ENCODE results near the gene OPHN1.

The OPHN1 gene

GRCh38 chrX:68180579-68180978 lies 252.7 kb downstream of the OPHN1 start:
- DNase-seq (ENCODE audit: low read depth in 4 of 4, low spot score in 1 of 4): no peak

DNA sequence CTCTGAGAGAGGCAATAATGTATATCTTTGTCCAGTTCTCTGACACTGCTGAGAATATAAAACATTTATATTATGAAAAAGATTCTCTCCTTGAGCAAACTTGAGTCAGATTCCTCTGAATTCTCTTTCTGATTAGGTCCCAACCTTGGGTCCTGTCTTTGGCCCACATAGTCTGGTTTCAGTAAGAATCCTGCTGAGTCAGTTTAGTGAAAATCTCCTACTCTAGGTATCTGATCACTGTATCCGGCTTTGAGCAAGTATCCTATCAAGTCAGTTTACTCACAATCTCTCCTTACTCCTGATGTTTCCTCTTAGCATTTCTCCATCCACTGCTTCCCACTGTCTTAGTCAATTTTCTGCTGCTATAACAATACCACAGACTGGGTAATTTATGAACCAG lies 253.9 kb downstream of the OPHN1 start:
- no peak for DNase-seq (ENCODE audit: low read depth in 4 of 4, low spot score in 1 of 4)

- no peak for DNase-seq (ENCODE audit: low read depth in 4 of 4, low spot score in 1 of 4)
Measured at GRCh38 chrX:68177542-68177941, 255.8 kb downstream of the OPHN1 start.

DNA sequence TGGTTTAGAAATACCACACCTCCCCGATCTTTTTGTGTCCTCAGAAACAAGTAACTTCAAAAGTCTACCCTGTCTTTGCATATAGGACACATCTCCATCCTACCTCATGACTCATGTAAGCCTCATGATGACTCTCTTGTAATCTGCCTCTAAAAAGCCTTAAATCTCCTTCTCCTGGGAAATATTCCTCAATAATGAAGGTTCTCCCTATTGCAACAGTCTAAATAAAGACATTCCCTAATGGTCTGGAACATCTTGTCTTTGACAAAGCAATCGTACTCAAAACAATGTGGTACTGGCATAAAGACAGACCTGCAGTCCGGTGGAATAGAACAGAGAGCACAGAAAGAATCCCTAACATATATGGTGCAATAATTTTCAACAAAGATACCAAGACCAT lies 257.7 kb downstream of the OPHN1 start:
- DNase-seq (ENCODE audit: low read depth in 4 of 4, low spot score in 1 of 4): no peak

DNA sequence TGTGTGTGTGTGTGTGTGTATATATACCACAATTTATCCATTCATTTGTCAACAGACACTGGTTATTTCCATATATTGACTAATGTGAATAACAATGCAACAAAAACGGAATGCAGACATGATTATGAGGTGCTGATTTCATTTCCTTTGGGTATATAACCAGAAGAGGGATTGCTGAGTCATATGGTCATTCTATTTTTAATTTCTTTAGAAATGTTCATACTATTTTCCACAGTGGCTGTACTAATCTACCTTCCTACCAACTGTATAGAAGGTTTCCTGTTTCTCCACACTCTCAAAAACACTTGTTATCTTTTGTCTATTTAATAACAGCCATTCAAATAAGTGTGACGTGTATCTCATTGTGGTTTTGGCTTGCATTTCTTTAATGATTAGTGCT lies 269.9 kb downstream of the OPHN1 start:
- DNase-seq (ENCODE audit: low read depth in 4 of 4, low spot score in 1 of 4): no peak

- DNase-seq (ENCODE audit: low read depth in 4 of 4, low spot score in 1 of 4): no peak
Measured at GRCh38 chrX:68147848-68148247, 285.4 kb downstream of the OPHN1 start.

DNA sequence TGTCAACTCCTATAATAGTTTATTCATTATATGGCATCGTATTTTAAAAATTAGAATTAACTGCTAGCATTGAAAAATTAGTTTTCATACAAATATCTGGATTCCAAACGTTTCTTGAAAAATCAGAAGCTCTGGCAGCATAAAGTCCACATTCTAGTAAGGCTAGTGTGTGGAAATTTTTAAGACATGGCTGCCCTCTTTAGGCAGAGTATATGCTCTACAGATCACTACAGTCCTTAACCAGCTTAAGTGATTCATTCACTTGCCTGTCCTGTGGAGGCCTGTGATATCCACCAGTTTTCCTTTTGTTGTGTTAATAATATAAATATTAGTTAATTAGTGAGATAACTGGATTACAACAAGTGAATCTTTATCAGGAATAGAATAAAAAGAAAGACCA lies 287.2 kb downstream of the OPHN1 start:
- DNase-seq (ENCODE audit: low read depth in 4 of 4, low spot score in 1 of 4): no peak

DNA sequence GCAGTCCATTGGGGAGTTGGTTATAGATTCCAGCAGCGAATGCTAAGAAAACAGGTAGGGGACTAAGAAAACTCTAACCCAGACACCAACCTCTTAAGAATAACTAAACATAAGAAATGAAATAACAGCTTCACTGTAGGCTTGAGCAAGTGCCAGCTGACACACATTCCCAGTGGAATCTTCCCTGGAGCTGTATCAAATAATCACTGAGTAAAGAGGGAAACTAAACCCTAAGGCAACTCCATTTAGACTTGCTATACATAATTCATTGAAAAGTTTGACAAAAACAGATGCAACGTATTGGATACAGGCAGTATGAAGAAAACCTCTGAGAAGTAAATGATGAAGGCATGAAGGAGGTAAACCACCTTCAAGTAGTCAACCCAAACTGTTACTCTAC lies 293.5 kb downstream of the OPHN1 start:
- no peak for DNase-seq (ENCODE audit: low read depth in 4 of 4, low spot score in 1 of 4)

GRCh38 chrX:68133181-68133580 lies 300.1 kb downstream of the OPHN1 start:
- DNase-seq (ENCODE audit: low read depth in 4 of 4, low spot score in 1 of 4): no peak

DNA sequence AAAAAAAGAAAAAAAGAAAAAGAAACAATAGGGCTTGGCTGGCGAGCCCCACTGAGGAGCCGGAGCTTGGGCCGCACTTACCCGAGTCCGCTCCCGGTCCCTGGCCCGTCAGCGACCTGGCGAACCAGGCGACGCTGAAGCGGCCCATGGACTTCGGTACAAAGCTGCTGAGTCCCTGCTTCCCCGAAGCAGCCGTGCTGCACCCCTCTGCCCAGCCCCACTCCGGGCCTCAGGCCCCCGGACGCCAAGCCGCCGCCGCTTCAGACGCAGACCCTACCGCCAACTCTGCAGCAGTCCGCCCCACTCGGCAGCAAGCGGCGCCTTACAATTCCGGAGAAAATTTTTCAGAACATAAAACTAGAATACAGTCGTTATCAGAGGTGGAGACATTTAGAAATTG lies 300.5 kb downstream of the OPHN1 start:
- DNase-seq (ENCODE audit: low read depth in 4 of 4, low spot score in 1 of 4): no peak

DNA sequence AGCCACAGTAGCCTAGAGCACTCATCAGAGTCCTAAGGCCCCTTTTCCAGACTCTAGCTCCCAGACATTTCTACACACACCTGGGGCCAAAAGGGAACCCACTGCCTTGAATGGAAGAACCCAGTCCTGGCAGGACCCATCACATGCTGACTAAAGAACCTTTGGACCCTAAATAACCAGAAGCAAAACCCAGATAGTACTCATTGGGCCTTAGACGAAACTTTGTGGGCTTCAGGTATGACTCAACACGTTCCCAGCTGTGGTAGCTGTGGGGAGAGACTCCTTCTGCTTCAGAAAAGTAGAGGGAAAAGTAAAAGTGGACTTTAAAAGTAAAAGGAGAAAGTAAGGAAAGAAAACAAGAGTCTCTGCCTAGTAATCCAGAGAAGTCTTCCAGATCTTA lies 311.5 kb downstream of the OPHN1 start:
- DNase-seq (ENCODE audit: low read depth in 4 of 4, low spot score in 1 of 4): no peak

DNA sequence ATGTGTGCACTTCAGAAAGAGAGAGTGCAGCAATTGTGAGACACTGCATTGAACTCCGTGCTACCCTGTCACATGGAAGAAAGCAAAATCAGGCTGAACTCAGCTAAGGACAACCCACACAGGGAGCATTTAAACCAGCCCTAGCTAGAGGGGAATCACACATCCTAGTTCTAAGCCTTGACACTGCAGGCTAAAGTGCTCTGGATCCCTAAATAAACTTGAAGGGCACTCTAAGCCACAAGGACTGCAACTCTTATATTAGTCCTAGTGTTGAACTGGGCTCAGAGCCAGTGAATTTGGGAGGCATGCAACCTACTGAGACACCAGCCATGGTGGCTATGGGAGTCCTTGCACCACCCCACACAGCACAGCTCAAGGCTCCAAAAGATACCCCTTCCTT lies 311.9 kb downstream of the OPHN1 start:
- DNase-seq (ENCODE audit: low read depth in 4 of 4, low spot score in 1 of 4): no peak

GRCh38 chrX:68115371-68115770 lies 317.9 kb downstream of the OPHN1 start:
- DNase-seq (ENCODE audit: low read depth in 4 of 4, low spot score in 1 of 4): no peak

- DNase-seq (ENCODE audit: low read depth in 4 of 4, low spot score in 1 of 4): no peak
Measured at GRCh38 chrX:68114573-68115129, 318.6 kb downstream of the OPHN1 start.

- no peak for DNase-seq (ENCODE audit: low read depth in 4 of 4, low spot score in 1 of 4)
Measured at GRCh38 chrX:68113837-68114572, 319.3 kb downstream of the OPHN1 start.

- no peak for DNase-seq (ENCODE audit: low read depth in 4 of 4, low spot score in 1 of 4)
Measured at GRCh38 chrX:68112321-68112720, 321.0 kb downstream of the OPHN1 start.

DNA sequence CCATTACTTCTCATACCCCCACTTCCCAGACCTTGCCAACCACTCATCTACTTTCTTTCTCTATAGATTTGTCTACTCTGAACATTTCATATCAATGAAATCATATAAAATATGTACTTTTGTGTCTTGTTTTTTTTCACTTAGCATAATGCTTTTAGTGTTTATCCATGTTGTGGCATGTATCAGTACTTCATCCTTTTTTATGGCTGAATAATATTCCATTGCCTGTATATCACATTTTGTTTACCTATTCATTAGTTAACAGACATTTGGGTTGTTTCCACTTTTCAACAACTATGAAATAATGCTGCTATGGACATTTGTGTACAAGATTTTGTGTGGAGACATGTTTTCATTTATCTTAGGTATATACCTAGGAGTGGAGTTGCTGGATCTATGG lies 324.1 kb downstream of the OPHN1 start:
- DNase-seq (ENCODE audit: low read depth in 4 of 4, low spot score in 1 of 4): no peak

GRCh38 chrX:68098431-68098830 lies 334.9 kb downstream of the OPHN1 start:
- no peak for DNase-seq (ENCODE audit: low read depth in 4 of 4, low spot score in 1 of 4)

DNA sequence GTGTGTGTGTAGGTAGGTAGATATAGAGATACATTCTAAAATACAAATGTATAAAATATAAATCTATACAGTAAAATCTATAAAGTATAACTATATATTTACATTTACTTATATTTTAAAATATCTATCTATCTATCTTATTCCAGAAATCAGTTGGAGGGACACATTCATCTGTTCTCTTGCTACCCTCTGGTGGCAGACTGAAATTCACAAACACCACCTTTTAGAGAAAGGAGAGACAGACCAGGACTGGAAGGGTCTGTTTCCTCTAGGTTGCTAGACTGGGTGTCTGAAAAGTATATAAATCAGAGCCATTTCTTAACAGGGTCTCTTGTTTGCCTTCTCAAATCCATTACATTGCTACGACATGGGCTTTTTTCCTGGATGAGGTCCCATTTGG lies 343.0 kb downstream of the OPHN1 start:
- no peak for DNase-seq (ENCODE audit: low read depth in 4 of 4, low spot score in 1 of 4)

- DNase-seq (ENCODE audit: low read depth in 4 of 4, low spot score in 1 of 4): no peak
Measured at GRCh38 chrX:68087526-68087925, 345.8 kb downstream of the OPHN1 start.

GRCh38 chrX:68086709-68087108 lies 346.6 kb downstream of the OPHN1 start:
- DNase-seq (ENCODE audit: low read depth in 4 of 4, low spot score in 1 of 4): no peak

DNA sequence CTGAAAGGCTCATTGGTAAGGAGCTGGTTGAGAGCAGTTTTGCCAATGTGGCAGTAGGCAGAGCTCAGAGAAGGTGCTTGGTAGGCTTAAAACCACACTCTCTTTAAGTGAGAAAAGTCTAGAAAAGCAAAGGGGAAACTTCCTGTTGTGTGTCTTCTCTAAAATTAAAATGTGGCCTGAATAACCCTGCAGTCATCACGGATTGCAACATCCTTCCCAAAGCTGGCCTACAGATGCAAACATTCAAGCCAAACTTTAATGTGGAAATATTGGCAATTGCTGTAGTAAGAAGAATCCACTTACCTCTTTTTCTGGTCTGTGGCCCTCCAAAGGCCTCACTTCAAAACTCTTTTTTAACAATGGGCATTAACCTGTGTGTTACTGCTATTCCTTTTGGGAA lies 348.5 kb downstream of the OPHN1 start:
- DNase-seq (ENCODE audit: low read depth in 4 of 4, low spot score in 1 of 4): no peak

DNA sequence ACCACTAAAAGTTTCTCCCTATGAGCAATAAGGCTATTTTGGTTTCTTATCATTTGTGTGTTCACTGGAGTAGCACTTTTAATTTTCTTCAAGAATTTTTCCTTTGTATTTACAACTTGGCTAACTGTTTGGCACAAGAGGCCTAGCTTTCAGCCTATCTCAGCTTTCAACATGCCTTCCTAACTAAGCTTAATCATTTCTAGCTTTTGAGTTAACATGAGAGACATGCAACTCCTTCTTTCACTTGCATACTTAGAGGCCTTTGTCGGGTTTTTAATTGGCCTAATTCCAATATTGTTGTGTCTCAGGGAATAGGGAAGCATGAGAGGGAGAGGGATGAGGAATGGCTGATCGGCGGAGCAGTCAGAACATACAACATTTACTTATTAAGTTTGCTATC lies 349.8 kb downstream of the OPHN1 start:
- no peak for DNase-seq (ENCODE audit: low read depth in 4 of 4, low spot score in 1 of 4)

Measured in stimulated activated CD4-positive, alpha-beta T cell treated with anti-CD3 and anti-CD28 coated beads, Interleukin-1b, Interleukin-23, amount 100 ng/mL, for 24 hours (primary cell).